ENCODE data around the gene MAN1C1. TPM values are rescaled to one million over a fixed set of nuclear protein-coding genes. Genes with fewer than 3 reads are reported as not detected.

MAN1C1 gene
- total and polyA plus RNA-seq, 7 donors, result 1.8 to 6.7 (median 2.0) TPM

DNA sequence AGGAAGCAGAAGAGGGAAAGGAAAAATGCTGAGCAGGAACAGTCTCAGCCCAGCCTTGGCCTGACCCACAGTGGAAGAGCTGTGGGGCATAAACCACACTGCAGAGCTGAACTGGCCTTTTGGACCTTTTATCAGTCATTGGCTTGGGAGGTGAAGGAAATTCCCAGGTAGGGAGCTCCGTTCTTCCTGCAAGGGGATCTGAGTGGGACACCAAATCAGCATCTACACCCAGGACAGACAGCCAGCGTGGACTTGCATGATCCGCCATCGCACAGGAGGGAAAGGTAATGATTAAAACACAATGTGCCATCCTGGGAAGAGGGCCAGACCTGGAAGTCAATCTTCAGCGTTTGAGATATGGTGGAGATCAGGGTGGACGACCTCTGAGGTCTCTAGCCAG, 202.0 kb downstream of the MAN1C1 start:
- ATAC-seq (no peak), DNase-seq (no peak)
- H3K27me3 ChIP-seq (ENCODE audit: insufficient read depth in 3 of 3, low read length in 2 of 3), result no peaks in the 10 kb centered on the region
- TF ChIP-seq, protein P1, sequence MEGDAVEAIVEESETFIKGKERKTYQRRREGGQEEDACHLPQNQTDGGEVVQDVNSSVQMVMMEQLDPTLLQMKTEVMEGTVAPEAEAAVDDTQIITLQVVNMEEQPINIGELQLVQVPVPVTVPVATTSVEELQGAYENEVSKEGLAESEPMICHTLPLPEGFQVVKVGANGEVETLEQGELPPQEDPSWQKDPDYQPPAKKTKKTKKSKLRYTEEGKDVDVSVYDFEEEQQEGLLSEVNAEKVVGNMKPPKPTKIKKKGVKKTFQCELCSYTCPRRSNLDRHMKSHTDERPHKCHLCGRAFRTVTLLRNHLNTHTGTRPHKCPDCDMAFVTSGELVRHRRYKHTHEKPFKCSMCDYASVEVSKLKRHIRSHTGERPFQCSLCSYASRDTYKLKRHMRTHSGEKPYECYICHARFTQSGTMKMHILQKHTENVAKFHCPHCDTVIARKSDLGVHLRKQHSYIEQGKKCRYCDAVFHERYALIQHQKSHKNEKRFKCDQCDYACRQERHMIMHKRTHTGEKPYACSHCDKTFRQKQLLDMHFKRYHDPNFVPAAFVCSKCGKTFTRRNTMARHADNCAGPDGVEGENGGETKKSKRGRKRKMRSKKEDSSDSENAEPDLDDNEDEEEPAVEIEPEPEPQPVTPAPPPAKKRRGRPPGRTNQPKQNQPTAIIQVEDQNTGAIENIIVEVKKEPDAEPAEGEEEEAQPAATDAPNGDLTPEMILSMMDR (IDR thresholded peaks at IDR 0.05), result no peak
- 41 to 56% (median 52%) methylated on average over 6 of the region's 6 CpGs for WGBS, 3 donors
- H3K4me1 ChIP-seq, result peaks cover 31% of the 10 kb centered on the region
- H3K4me3 ChIP-seq, result peak overlapping the region; percentile 73
- intact Hi-C loops (cut with DNase I), result no loop called here
- peak overlapping the region; percentile 92 for H3K27ac ChIP-seq
- peaks cover 0 to 37% of the 10 kb centered on the region in 2 donors for H3K36me3 ChIP-seq (ENCODE audit: insufficient read depth in 1 of 2, low read depth in 1 of 2)
- H3K9me3 ChIP-seq, result no peaks in the 10 kb centered on the region

- intact Hi-C loops (cut with DNase I), result loop anchor here in 1 of 2 donors (10.0 kb wide), 1 partner anchor 175 kb away; the partner anchor contains the start of gene PAFAH2
- 1% methylated on average over 52 to 64 of the region's 64 CpGs for WGBS, 3 donors
- Histone ChIP-seq H3K27me3 (ENCODE audit: insufficient read depth in 3 of 3, low read length in 2 of 3) (no peaks in the 10 kb centered on the region), H3K36me3 (ENCODE audit: insufficient read depth in 1 of 2, low read depth in 1 of 2) (peaks cover 0 to 31% of the 10 kb centered on the region in 2 donors), H3K27ac (peak within 1 kb of the TSS; percentile 92), H3K9me3 (no peaks in the 10 kb centered on the region), H3K4me3 (peak within 1 kb of the TSS; percentile 73), H3K4me1 (peaks cover 31% of the 10 kb centered on the region)
- ATAC-seq, result peak; percentile 86 to 93 (median 89)
- peak; percentile 87 to 92 for DNase-seq
- TF ChIP-seq, protein P1 (IDR thresholded peaks at IDR 0.05), result no peak
Measured at GRCh38 chr1:25819491-25820246, 203.1 kb downstream of the MAN1C1 start, which contains the start of gene MTFR1L. Gene MTFR1L (plus strand): TSS chr1:25819954. CDS start chr1:25823105, 3,151 bp downstream.

GRCh38 chr1:25820247-25821111, 203.9 kb downstream of the MAN1C1 start:
- intact Hi-C loops (cut with DNase I), result loop anchor here in 1 of 2 donors (10.0 kb wide), 1 partner anchor 174 kb away; the partner anchor contains the start of gene PAFAH2

GRCh38 chr1:25821112-25821476, 204.5 kb downstream of the MAN1C1 start:
- WGBS, 3 donors, result 17 to 32% (median 18%) methylated on average over 10 of the region's 10 CpGs
- Histone ChIP-seq H3K36me3 (ENCODE audit: insufficient read depth in 1 of 2, low read depth in 1 of 2) (peaks cover 0 to 21% of the 10 kb centered on the region in 2 donors), H3K4me1 (peaks cover 31% of the 10 kb centered on the region), H3K9me3 (no peaks in the 10 kb centered on the region), H3K27me3 (ENCODE audit: insufficient read depth in 3 of 3, low read length in 2 of 3) (no peaks in the 10 kb centered on the region), H3K27ac (peak overlapping the region; percentile 92), H3K4me3 (peak overlapping the region; percentile 73)
- DNase-seq (no peak), ATAC-seq (no peak)
- TF ChIP-seq, protein P1 (IDR thresholded peaks at IDR 0.05), result no peak
- intact Hi-C loops (cut with DNase I), result loop anchor here in 1 of 2 donors (10.0 kb wide), 1 partner anchor 174 kb away; the partner anchor contains the start of gene PAFAH2

More at GRCh38 chr1:25820247-25821111, 203.9 kb downstream of the MAN1C1 start:
- H3K9me3 ChIP-seq, result no peaks in the 10 kb centered on the region
- H3K4me1 ChIP-seq, result peaks cover 31% of the 10 kb centered on the region
- H3K27ac ChIP-seq, result peak overlapping the region; percentile 92
- peak; percentile 43 to 64 (median 46) for ATAC-seq
- no peaks in the 10 kb centered on the region for H3K27me3 ChIP-seq (ENCODE audit: insufficient read depth in 3 of 3, low read length in 2 of 3)
- peaks cover 0 to 23% of the 10 kb centered on the region in 2 donors for H3K36me3 ChIP-seq (ENCODE audit: insufficient read depth in 1 of 2, low read depth in 1 of 2)
- peak overlapping the region; percentile 73 for H3K4me3 ChIP-seq
- TF ChIP-seq, protein P1 (IDR thresholded peaks at IDR 0.05), result no peak
- DNase-seq, result peak; percentile 36 to 68
- 1% methylated on average over 54 to 67 of the region's 67 CpGs for WGBS, 3 donors

Data from psoas muscle (tissue), 8 donors.